Testis (tissue), 2 donors: Measurements from ENCODE around the gene DEAF1.

Experiments
- CTCF ChIP-seq, 3 experiments: fragments of 450-650 bp in 2 of 3; fragments of 200-600 bp in 1 of 3; sonication (generic) in 1 of 3; IDR thresholded peaks; one replicate each; pipeline ENCODE4 v1.5.1; 2016 to 2019; ENCODE audit warnings: antibody characterized with exemption in 3 of 3, mild to moderate bottlenecking in 2 of 3, moderate library complexity in 1 of 3
- POLR2A ChIP-seq: fragments of 450-650 bp; IDR thresholded peaks from one replicate; pipeline ENCODE4 v1.6.1; 2017; ENCODE audit warnings: antibody characterized with exemption, mild to moderate bottlenecking, moderate library complexity

GRCh38 chr11:620201-620600, 74.8 kb downstream of the DEAF1 start:
- TF ChIP-seq POLR2A (no peak), CTCF (IDR thresholded peaks at IDR 0.05) (no peak)
